ENCODE results near the gene SETX. TPM values are rescaled to one million over a fixed set of nuclear protein-coding genes. Genes with fewer than 3 reads are reported as not detected.
A peak's percentile ranks its signal among the peaks of the same experiment; 100 is the strongest.

The SETX gene
- total and polyA plus RNA-seq, 2 donors (not counting 1 experiment from before 2014, with no cell fraction given) = 29.2 to 105 TPM

DNA sequence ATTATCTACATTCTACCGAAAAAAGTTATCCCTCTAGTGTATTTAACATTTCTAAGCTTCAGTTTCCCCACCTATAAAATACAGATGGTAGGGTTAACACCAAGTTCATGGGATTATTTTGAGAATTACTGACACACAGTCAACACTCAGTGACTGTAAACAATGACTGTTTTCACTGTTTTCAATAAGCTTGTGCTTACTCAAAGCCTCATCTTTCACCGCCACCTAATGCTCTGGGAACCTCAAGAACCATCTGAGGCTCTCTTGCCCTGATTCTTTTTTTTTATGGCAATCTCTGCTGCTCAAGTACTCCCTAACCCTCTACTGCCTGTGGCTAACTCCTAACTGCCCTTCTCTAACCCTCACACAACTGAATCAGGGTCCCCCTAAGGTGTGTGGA is 59.6 kb downstream of the SETX start:
- H3K4me3 ChIP-seq (ENCODE audit: control extremely low read depth in 1 of 5, extremely low read depth in 1 of 5, insufficient read depth in 1 of 5, low read depth in 2 of 5, low read length in 4 of 5) = no peak overlapping the region
- no peak overlapping the region for H2AFZ ChIP-seq (ENCODE audit: insufficient read depth, low read depth, low read length, poor library complexity, severe bottlenecking)
- peaks cover 80% of the 10 kb centered on the region for H4K20me1 ChIP-seq (ENCODE audit: control insufficient read depth, insufficient read depth, low read length, poor library complexity, severe bottlenecking)
- ChIA-PET POLR2A (no interaction called here), CTCF (interaction anchor here (0.5 to 2.1 kb wide), 5 partner anchors 8 to 89 kb away, joined by 3 to 5 read pairs (median 4); no protein-coding TSS in a partner anchor)
- 100% methylated on average over 1 of the region's 2 CpGs for WGBS (ENCODE audit: insufficient coverage)
- no peak for TF ChIP-seq EZH2 (IDR thresholded peaks at IDR 0.05; ENCODE audit: borderline replicate concordance, insufficient read depth, low read depth, low read length, poor library complexity, severe bottlenecking)
- TF ChIP-seq CTCF (IDR thresholded peaks at IDR 0.05) = no peak
- no peaks in the 10 kb centered on the region for H3K9me3 ChIP-seq (ENCODE audit: control extremely low read depth in 1 of 3, control insufficient read depth in 2 of 3, insufficient read depth in 1 of 3, low read length in 2 of 3)
- Mint-ChIP-seq H3K27me3 (no peaks in the 10 kb centered on the region), H3K9me3 (ENCODE audit: insufficient read depth) (no peaks in the 10 kb centered on the region), H3K4me1 (peaks cover 2% of the 10 kb centered on the region), H3K27ac (peak overlapping the region; percentile 4), H3K4me3 (no peak overlapping the region)
- H3K79me2 ChIP-seq (ENCODE audit: control insufficient read depth, insufficient read depth, low read length) = peaks cover 90% of the 10 kb centered on the region
- no peaks in the 10 kb centered on the region for H3K27me3 ChIP-seq (replicated peaks in 1 of 4; ENCODE audit: control extremely low read depth in 1 of 4, control insufficient read depth in 3 of 4, insufficient read depth in 4 of 4, low read length in 3 of 4)
- no peak for DNase-seq
- H3K4me2 ChIP-seq (replicated peaks; ENCODE audit: low read depth, low read length, poor library complexity, severe bottlenecking) = no peak overlapping the region
- intact Hi-C loops (cut with micrococcal nuclease) = no loop called here
- ATAC-seq (ENCODE audit: low read depth) = no peak
- no peak overlapping the region for H3K9ac ChIP-seq (ENCODE audit: low read length)
- no peaks in the 10 kb centered on the region for H3K4me1 ChIP-seq (ENCODE audit: control insufficient read depth in 2 of 2, insufficient read depth in 2 of 2, low read length in 2 of 2)
- peaks cover 8 to 93% of the 10 kb centered on the region in 2 experiments for H3K36me3 ChIP-seq (replicated peaks in 1 of 2; ENCODE audit: control extremely low read depth in 1 of 2, control insufficient read depth in 1 of 2, extremely low read depth in 1 of 2, insufficient read depth in 2 of 2, low read length in 1 of 2)
- H3K27ac ChIP-seq (ENCODE audit: low read length in 2 of 2) = no peak overlapping the region

GRCh38 chr9:132293145-132293721 is 61.6 kb downstream of the SETX start:
- 96% methylated on average over 11 of the region's 13 CpGs for WGBS (ENCODE audit: insufficient coverage)
- H3K27me3 Mint-ChIP-seq = no peaks in the 10 kb centered on the region
- no peak for TF ChIP-seq EZH2 (IDR thresholded peaks at IDR 0.05; ENCODE audit: borderline replicate concordance, insufficient read depth, low read depth, low read length, poor library complexity, severe bottlenecking)
- TF ChIP-seq CTCF (IDR thresholded peaks at IDR 0.05) = no peak
- peak overlapping the region in 1 of 2 donors; percentile 8 for H3K27ac ChIP-seq (ENCODE audit: low read length in 2 of 2)
- H3K4me3 ChIP-seq (ENCODE audit: control extremely low read depth in 1 of 5, extremely low read depth in 1 of 5, insufficient read depth in 1 of 5, low read depth in 2 of 5, low read length in 4 of 5) = no peak overlapping the region
- peaks cover 2% of the 10 kb centered on the region for H3K4me1 Mint-ChIP-seq
- intact Hi-C loops (cut with micrococcal nuclease) = no loop called here
- peaks cover 74% of the 10 kb centered on the region for H4K20me1 ChIP-seq (ENCODE audit: control insufficient read depth, insufficient read depth, low read length, poor library complexity, severe bottlenecking)
- peaks cover 83% of the 10 kb centered on the region for H3K79me2 ChIP-seq (ENCODE audit: control insufficient read depth, insufficient read depth, low read length)
- DNase-seq = no peak
- no peak overlapping the region for H3K27ac Mint-ChIP-seq
- H3K9ac ChIP-seq (ENCODE audit: low read length) = no peak overlapping the region
- CTCF ChIA-PET = no interaction called here
- no peak for ATAC-seq (ENCODE audit: low read depth)
- H3K4me1 ChIP-seq (ENCODE audit: control insufficient read depth in 2 of 2, insufficient read depth in 2 of 2, low read length in 2 of 2) = no peaks in the 10 kb centered on the region
- H3K4me3 Mint-ChIP-seq = no peak overlapping the region
- POLR2A ChIA-PET = no interaction called here
- no peak overlapping the region for H3K4me2 ChIP-seq (replicated peaks; ENCODE audit: low read depth, low read length, poor library complexity, severe bottlenecking)
- no peaks in the 10 kb centered on the region for H3K9me3 Mint-ChIP-seq (ENCODE audit: insufficient read depth)
- H2AFZ ChIP-seq (ENCODE audit: insufficient read depth, low read depth, low read length, poor library complexity, severe bottlenecking) = no peak overlapping the region
- no peaks in the 10 kb centered on the region for H3K9me3 ChIP-seq (ENCODE audit: control extremely low read depth in 1 of 3, control insufficient read depth in 2 of 3, insufficient read depth in 1 of 3, low read length in 2 of 3)
- no peaks in the 10 kb centered on the region for H3K27me3 ChIP-seq (replicated peaks in 1 of 4; ENCODE audit: control extremely low read depth in 1 of 4, control insufficient read depth in 3 of 4, insufficient read depth in 4 of 4, low read length in 3 of 4)
- peaks cover 7 to 91% of the 10 kb centered on the region in 2 experiments for H3K36me3 ChIP-seq (replicated peaks in 1 of 2; ENCODE audit: control extremely low read depth in 1 of 2, control insufficient read depth in 1 of 2, extremely low read depth in 1 of 2, insufficient read depth in 2 of 2, low read length in 1 of 2)

Data from B cell (primary cell).